HEK293T (cell line): ENCODE measurements around the gene SGSM1.

Experiments
- CTCF ChIA-PET: fragments of 350-600 bp; formaldehyde crosslinking; extraction: SDS; loops from one replicate; lab custom pipeline; 2021; ENCODE audit warnings: antibody characterized with exemption, inconsistent platforms; lab: Yijun Ruan, JAX
- POLR2A ChIA-PET: fragments of 350-600 bp; formaldehyde crosslinking; extraction: SDS; loops from one replicate; lab custom pipeline; 2020; ENCODE audit warnings: antibody characterized with exemption, inconsistent platforms; lab: Yijun Ruan, JAX
- DNase-seq: peaks from one replicate; pipeline ENCODE4 v3.0.0; 2012; ENCODE audit warnings: mixed read lengths; ENCODE audit errors: extremely low spot score
- ARNT ChIP-seq: fragments of 450-650 bp; IDR thresholded peaks from 2 replicates; pipeline ENCODE4 v1.6.1; 2017; ENCODE audit warnings: mild to moderate bottlenecking
- BHLHE40 ChIP-seq: fragments of 450-650 bp; IDR thresholded peaks from 2 replicates; pipeline ENCODE4 v1.6.1; 2016; ENCODE audit warnings: mild to moderate bottlenecking, moderate library complexity, borderline replicate concordance
- CTBP1 ChIP-seq: fragments of 450-650 bp; IDR thresholded peaks from 2 replicates; pipeline ENCODE4 v1.6.1; 2016; ENCODE audit warnings: borderline replicate concordance
- ELF4 ChIP-seq: fragments of 450-650 bp; IDR thresholded peaks from 2 replicates; pipeline ENCODE4 v1.6.1; 2017; ENCODE audit warnings: antibody characterized with exemption
- FOXA1 ChIP-seq: fragments of 450-650 bp; IDR thresholded peaks from 2 replicates; pipeline ENCODE4 v1.6.1; 2016; ENCODE audit warnings: mild to moderate bottlenecking
- FOXK2 ChIP-seq: fragments of 450-650 bp; IDR thresholded peaks from 2 replicates; pipeline ENCODE4 v1.6.1; 2016; ENCODE audit warnings: mild to moderate bottlenecking
- FOXM1 ChIP-seq: fragments of 450-650 bp; IDR thresholded peaks from 2 replicates; pipeline ENCODE4 v1.6.1; 2017; ENCODE audit warnings: mild to moderate bottlenecking, borderline replicate concordance
- HDGF ChIP-seq: fragments of 450-650 bp; IDR thresholded peaks from 2 replicates; pipeline ENCODE4 v1.6.1; 2017; ENCODE audit warnings: antibody characterized with exemption, borderline replicate concordance
- L3MBTL2 ChIP-seq: fragments of 450-650 bp; conservative IDR thresholded peaks from 2 replicates; pipeline ENCODE4 v1.6.1; 2016; ENCODE audit warnings: mild to moderate bottlenecking
- LEF1 ChIP-seq: fragments of 450-650 bp; IDR thresholded peaks from 2 replicates; pipeline ENCODE4 v1.6.1; 2017; ENCODE audit warnings: mild to moderate bottlenecking, borderline replicate concordance
- NFRKB ChIP-seq: fragments of 450-650 bp; IDR thresholded peaks from 2 replicates; pipeline ENCODE4 v1.6.1; 2016; ENCODE audit warnings: mild to moderate bottlenecking, moderate library complexity
- SP1 ChIP-seq: fragments of 450-650 bp; IDR thresholded peaks from 2 replicates; pipeline ENCODE4 v1.6.1; 2017
- SUZ12 ChIP-seq: fragments of 450-650 bp; IDR thresholded peaks from 2 replicates; pipeline ENCODE4 v1.6.1; 2016; ENCODE audit warnings: mild to moderate bottlenecking
- TARDBP ChIP-seq: fragments of 450-650 bp; IDR thresholded peaks from 2 replicates; pipeline ENCODE4 v1.6.1; 2016
- ZNF384 ChIP-seq: fragments of 450-650 bp; IDR thresholded peaks from 2 replicates; pipeline ENCODE4 v1.6.1; 2016
- TF ChIP-seq, protein P1 (sequence below): fragments of 450-650 bp; IDR thresholded peaks from 2 replicates; pipeline ENCODE4 v1.6.1; 2016

The SGSM1 gene

DNA sequence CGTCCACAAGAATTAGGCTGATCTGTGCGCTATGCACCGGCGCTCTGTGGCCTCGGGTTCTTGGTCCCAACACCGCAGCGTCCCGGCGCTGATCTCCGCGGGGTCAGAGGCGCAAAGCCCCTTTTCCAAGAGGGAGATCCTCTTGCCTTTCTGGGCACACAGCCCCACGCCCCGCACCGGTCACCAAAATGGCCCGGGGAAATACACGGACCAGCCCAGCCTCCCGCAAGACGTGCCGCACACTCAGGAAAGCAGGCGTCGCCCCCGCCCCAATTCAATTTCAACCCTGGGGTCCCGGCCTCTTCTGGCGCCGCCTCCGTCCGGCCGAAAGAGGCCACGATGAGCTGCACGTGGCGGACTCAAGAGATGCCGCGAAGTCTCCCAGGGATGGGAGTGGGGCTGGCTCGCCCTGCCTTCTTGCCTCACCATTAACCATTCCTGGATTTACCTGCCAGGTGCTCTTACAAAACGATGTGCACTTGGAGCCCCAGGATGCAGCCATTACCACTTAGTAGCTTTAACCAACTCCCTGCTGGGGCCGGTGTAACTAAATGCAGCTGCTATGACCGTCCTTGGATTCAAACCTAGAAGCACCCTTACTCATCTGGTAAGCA lies 42.0 kb upstream of the SGSM1 start:
- POLR2A ChIA-PET, result no interaction called here
- no peak for DNase-seq
- CTCF ChIA-PET, result no interaction called here
- TF ChIP-seq, protein P1, sequence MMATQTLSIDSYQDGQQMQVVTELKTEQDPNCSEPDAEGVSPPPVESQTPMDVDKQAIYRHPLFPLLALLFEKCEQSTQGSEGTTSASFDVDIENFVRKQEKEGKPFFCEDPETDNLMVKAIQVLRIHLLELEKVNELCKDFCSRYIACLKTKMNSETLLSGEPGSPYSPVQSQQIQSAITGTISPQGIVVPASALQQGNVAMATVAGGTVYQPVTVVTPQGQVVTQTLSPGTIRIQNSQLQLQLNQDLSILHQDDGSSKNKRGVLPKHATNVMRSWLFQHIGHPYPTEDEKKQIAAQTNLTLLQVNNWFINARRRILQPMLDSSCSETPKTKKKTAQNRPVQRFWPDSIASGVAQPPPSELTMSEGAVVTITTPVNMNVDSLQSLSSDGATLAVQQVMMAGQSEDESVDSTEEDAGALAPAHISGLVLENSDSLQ, result no peak
- TF ChIP-seq FOXK2 (no peak), HDGF (no peak), CTBP1 (no peak), LEF1 (no peak), FOXM1 (no peak), FOXA1 (no peak), NFRKB (no peak), ARNT (no peak), ELF4 (no peak), ZNF384 (no peak), TARDBP (no peak)

DNA sequence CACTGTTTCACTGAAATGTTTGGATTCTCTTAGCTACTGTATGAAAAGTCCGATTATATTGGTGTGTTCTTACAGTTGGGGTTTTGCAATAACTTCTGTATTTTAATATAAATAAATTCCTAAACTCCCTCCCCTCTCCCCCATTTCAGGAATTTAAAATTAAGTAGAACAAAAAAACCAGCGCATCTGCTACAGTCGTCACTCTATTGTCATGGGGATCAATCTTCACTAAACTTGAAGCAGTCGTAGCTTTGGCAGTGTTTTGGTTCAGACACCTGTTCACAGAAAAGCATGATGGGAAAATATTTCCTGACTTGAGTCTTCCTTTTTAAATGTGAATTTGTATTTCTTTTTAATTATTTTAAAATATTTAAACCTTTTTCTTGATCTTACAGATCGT lies 40.8 kb upstream of the SGSM1 start:
- CTCF ChIA-PET, result no interaction called here
- TF ChIP-seq ARNT (no peak), SUZ12 (no peak), CTBP1 (no peak), FOXM1 (no peak), ZNF384 (no peak), ELF4 (no peak), L3MBTL2 (no peak), HDGF (no peak), LEF1 (no peak), FOXK2 (no peak), NFRKB (no peak), SP1 (no peak)
- TF ChIP-seq, protein P1, result no peak
- no peak for DNase-seq
- POLR2A ChIA-PET, result no interaction called here

- DNase-seq, result peak; percentile 72
- POLR2A ChIA-PET, result no interaction called here
- no peak for TF ChIP-seq NFRKB
- no peak for TF ChIP-seq FOXK2
- no peak for TF ChIP-seq BHLHE40
- TF ChIP-seq HDGF, result no peak
- no peak for TF ChIP-seq FOXM1
- no peak for TF ChIP-seq ZNF384
- TF ChIP-seq SP1, result no peak
- no peak for TF ChIP-seq ARNT
- TF ChIP-seq, protein P1, result no peak
- TF ChIP-seq TARDBP, result no peak
- no peak for TF ChIP-seq ELF4
- TF ChIP-seq L3MBTL2, result no peak
- TF ChIP-seq CTBP1, result no peak
- no peak for TF ChIP-seq FOXA1
- no peak for TF ChIP-seq LEF1
- CTCF ChIA-PET, result interaction anchor here (0.6 to 2.3 kb wide), 5 partner anchors 9 to 1691 kb away, joined by 3 to 11 read pairs (median 4); no protein-coding TSS in a partner anchor
These were observed 37.3 kb upstream of the SGSM1 start for GRCh38 chr22:24768537-24769374.

- peak; percentile 72 for DNase-seq
- CTCF ChIA-PET, result interaction anchor here (0.6 to 2.1 kb wide), 9 partner anchors 9 to 285 kb away, joined by 3 to 9 read pairs (median 3); no protein-coding TSS in a partner anchor
- TF ChIP-seq HDGF (no peak), FOXK2 (no peak), LEF1 (no peak)
- TF ChIP-seq, protein P1, result 0 out of 2 replicates have a peak, but pooled peaks have one; percentile 9
- POLR2A ChIA-PET, result interaction anchor here (1.0 kb wide), 1 partner anchor 33 kb away, joined by 4 read pairs; the partner anchor contains the start of gene SGSM1
These were observed 33.4 kb upstream of the SGSM1 start for GRCh38 chr22:24772493-24773220.
